Bone marrow (tissue), 2 donors: Measurements from ENCODE around the gene SPAG6.

Experiments
- DNase-seq, 2 donors: peaks; one replicate each; lab custom pipeline; 2025; lab: John Stamatoyannopoulos, UW

SPAG6 gene

DNA sequence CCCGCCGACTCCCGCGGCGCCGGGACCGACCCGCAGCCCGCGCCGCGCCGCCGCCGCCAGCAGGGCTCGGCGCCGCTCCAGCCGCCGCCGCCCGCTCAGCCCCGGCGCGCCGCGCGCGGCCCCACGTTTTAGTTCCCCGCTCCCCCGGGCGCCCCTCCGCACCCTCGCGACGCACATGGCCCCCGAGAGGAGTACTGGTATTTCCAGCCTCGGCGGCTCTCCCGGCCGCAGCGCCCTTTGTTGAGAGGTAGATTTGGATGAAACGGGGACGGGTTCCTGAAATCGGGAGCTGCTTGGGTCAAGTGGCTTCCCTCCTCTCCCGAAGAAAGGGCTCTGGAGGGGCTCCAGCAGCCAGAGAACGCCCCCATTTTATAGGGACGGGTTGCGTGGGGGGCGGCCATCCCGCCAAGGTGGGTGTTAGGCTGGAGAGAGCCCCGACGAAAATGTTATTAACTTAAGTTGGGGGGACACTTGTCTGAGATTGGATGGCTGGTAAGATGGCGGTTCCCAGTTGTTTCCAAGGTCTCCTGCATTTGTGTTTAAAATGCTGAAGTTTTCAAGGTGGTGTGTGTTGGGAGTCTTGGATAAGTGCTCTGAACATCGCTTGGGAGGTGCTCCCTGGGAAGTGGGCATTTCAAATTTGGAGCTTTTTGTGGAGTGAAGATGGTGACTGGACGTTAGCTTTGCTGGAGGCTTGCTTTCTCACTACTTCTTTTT, 23.2 kb upstream of the SPAG6 start:
- DNase-seq = peak in 1 of 2 donors; percentile 16

DNA sequence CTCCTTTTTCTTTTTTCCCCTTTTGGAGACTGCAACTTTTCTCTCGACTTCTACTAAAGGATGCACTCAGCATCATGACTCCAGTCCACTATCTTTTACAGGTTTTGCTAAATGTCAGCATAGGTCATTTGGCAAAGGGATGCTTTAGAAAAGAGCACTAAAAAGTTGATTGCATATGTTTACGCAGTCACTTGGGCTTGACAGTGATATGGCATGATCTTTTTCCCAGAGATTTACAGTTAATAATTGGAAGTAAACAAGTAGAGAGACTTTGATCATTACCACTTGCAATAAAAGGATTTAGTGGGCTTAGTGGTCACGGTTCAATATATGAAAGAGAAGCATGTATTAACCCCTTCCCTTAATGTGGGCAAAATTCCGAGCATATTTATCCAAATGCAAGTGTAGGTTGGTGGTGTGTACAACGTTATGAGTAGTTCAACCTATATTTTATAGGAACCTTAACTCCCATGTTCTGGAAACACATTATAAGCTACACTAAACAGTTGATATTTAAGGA, 22.6 kb upstream of the SPAG6 start:
- DNase-seq = no peak

DNA sequence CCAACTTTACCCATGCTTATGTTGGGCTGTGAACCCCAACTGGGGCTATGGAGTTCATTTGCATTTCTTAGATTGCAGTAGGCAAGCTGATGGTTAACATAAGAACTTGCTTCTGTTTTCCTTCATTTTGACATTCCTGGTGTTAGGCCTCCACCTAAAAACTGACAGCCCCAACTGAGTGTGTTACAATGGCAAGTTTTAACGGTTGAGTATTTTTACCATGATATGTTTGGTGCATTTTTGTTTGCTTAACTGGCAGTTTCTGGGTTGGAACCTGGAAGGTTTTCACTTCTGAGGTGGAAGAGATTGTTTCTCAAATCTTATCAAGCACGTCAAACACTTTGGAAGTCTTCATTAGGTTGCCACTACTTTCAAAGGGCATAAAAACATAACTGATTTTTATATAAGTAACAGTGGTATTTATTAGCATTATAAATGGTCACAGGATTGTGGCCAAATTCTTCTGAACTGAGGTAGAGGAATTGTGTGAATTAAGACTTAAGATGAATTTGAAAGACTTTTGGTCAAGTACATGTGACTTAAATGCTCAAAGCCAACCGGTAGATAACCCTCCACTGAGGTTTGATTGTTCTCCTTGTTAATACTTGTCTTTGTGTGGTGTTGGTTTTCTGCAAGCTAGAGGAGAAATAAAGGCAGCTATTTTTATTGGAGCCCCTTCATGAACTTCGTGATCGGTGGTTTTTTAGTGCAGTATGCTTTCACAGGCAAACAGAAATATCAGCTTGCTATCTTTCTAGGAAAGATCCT, 21.6 kb upstream of the SPAG6 start:
- DNase-seq = no peak

DNA sequence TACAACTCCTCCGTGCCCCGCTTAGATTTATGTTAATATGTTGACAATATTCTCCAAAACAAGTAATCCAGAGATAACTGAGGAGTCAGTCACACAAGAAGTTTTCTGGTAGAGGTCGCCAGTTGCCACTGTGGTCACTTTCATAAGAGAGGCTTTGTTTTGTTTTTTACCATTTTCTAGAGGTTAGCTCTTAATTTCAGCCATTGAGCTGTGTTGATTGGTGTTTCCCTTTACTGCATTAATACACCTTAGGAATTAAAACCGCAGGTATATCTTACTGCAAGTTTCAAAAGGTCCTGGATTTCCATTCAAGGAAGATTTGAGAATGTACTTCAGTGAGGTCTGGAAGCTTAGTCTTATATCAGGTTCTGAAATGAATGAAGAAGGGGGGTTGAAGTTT, 20.9 kb upstream of the SPAG6 start:
- no peak for DNase-seq

DNA sequence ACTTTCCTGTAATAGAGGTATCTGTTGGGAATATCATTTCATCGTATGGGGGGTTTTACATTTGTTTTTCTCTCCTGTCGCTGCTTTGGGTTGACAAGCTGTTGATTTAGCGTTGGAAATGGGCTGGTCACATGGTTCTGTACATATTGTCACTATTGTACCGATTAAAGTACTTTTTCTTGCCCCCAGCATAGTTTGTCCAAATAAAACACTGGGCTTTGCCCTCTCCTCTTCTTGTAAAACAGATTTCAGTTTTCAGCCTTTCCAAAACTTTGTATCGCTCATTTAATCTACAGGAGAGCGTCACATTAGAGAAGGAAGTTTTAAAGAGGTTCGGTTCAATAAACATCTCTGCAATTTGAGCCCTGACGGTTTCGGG, 20.4 kb upstream of the SPAG6 start:
- no peak for DNase-seq

DNA sequence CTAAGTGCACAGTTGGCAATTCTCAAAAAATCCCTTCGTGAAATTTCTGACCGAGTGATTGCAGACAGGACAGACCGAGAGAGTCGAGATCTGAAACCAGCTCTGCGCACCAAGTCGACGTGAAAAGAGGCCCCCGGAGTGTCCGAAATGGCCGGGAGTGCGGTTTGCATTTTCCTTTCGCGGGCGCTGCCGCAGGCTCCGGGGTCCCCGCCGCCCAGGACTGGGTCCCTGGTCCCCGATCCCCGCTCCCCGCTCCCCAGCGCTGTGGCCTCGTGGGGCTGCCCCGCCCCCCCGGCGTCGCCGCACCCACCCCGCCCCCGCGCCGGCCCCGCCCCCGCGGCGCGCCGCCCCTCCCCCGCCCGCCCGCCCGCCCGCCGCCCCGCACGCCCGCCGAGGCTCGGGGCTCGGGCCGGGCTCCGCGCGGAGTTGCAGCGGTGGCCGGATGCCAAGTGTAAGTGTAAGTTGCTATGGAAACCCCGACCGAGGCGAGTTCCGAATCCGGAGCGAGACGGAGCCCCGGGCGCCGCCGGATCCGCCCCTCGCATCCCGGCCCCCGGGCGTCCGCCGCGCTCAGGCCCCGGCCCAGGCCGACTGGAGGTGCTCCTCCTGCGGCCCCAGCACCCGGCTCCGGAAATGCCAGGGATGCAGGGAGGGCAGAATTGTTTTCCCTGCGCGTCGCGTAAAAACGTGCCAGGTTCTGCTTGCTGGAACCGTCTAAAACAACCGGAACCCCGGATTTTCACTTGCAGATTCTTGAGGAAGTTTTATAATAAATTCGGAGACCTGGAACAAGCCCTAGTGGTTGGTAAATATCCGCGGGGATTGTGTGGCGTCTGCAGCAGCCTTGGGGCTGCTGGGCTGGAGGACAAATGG, 19.8 kb upstream of the SPAG6 start:
- DNase-seq = peak; percentile 25 to 31

DNA sequence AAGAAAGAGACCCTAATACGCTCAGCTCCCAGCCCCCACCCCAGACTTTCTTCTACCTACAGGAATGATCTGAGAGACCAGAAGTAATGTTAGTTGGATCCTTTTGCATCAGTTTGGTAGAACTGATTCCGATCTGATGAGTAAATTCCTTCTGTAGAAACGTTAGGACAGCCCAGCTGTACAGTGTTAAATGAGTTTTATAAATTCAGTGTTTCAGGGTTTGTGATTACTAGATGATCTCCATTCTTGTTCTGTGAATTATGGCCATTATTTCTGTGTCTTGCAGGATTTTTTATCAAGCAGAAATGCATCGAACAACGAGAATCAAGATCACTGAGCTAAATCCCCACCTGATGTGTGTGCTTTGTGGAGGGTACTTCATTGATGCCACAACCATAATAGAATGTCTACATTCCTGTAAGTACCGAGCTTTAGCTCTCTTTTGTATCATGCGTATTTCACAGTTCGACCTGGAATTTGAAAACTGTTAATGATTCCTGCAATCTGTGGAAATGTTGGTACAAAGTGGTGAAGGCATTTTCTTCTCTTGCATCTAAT, 19.1 kb upstream of the SPAG6 start:
- DNase-seq = no peak

DNA sequence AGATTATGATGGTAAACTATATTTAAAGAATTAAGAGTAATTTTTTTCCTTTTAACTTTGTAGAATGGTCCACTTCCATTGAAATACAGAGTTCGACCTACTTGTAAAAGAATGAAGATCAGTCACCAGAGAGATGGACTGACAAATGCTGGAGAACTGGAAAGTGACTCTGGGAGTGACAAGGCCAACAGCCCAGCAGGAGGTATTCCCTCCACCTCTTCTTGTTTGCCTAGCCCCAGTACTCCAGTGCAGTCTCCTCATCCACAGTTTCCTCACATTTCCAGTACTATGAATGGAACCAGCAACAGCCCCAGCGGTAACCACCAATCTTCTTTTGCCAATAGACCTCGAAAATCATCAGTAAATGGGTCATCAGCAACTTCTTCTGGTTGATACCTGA, 16.1 kb upstream of the SPAG6 start:
- no peak for DNase-seq

DNA sequence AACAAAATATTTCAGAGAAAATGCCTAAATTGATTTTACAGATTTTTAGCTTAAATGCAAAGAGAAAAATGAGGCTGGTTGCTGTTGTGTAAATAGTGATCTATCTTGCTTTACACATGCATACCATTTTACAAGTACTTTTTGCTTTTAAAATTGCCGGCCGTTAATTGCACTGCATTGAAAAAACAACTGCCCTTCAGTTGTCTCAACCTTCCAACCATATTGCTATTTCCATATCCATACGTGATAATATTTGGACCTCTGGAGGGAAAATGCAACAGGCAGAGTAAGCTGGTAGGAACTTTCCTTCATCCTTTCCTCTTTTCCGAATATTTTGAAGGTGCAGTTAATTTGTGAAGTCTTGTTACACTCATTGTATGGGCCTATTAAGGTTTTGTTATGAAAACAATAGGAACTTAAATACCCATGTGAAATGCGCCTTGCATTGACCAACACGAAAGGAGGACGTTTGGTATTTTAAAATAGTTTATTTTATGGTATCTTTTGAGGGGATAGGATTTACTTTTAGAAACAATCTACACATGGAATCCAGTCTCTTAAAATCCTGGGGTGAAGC, 13.1 kb upstream of the SPAG6 start:
- DNase-seq = no peak

DNA sequence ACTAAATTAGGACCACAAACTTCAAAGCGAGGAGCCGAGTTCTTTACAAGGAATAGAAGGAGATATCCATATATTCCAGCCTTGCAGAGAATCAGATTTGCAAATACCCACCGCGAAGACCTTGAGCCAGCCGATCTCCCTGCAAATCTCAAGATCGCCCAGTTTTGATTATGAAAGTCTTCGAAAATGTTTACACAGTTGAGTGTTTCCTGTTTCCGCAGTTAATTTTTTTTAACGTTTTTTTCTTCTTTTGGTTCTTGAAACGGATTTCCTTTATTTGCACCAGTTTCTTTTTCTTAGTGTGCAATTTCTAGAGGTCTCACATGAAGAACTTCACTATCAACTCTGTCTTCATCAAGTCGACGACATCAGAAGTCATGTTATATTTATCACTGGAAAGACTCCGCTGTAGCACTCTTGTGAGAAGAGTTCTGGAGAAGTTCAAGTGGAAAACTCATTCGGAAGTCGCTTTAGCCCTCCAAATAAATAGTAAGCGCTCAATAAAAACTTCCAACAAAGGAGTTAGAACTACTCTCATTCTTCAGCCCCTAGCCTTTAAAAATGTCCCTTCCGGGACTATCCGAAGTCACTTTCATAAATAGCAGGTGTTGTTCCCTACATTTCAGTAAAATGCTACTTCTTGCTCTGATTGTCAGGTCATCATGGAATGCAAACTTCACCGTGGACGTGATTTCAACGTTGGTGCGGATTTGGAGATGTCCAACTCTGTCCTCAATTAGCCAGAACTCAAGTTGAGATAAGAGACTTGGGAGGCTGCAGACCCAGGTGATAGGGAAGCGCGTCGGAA, 11.9 kb upstream of the SPAG6 start:
- peak in 1 of 2 donors; percentile 63 for DNase-seq

DNA sequence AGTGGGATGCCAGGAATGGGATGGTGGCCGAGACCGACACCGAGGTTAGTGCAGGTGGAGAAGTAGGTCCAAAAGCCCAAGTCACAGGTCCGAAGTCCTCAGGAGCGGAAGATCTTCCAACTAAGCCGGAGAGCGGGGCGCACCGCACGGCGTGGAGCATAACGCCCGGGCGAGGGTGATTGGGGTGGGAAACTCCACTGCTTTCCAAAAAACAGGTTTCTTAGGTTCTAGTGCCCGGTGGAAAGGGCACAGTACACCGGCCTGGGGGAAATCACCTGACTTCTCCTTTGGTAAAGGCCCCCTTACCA, 11.4 kb upstream of the SPAG6 start:
- DNase-seq = no peak

DNA sequence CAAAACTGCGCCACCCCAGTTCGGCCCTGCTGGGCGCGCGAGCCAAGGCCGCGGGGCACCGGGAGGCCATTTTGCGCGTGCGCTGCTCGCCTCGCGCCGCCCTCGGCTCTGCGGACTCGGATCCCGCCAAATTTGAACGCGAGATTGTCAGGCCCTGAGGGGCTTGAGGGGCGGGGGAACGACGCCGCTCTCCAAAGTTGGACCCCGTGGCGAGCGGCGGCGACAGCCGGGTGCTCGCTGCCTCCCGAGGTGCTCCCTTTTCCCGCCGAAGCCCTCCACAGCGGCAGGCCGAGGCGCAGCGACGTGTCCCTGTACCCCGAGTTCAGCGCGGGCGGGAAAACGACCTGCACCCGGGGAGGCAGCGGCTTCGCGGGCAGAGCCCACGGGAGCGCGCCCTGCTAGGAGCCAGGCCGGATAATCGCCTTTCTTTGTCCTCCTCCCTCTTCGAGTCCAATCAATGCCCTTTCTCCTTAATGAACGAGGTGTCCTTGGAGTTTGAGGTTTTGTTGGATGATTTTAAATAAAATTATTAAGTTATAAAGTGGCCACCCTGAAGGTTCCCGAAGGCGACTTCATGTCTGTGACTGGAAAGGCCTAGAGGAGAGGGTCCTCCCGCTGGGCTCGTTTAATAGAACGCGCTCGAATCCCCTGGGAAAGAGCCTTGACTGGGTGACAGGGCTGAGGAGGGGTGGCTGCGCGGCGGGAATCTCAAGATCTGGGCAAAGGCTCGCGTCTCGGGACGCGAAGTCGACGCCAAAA, 10.7 kb upstream of the SPAG6 start:
- no peak for DNase-seq

DNA sequence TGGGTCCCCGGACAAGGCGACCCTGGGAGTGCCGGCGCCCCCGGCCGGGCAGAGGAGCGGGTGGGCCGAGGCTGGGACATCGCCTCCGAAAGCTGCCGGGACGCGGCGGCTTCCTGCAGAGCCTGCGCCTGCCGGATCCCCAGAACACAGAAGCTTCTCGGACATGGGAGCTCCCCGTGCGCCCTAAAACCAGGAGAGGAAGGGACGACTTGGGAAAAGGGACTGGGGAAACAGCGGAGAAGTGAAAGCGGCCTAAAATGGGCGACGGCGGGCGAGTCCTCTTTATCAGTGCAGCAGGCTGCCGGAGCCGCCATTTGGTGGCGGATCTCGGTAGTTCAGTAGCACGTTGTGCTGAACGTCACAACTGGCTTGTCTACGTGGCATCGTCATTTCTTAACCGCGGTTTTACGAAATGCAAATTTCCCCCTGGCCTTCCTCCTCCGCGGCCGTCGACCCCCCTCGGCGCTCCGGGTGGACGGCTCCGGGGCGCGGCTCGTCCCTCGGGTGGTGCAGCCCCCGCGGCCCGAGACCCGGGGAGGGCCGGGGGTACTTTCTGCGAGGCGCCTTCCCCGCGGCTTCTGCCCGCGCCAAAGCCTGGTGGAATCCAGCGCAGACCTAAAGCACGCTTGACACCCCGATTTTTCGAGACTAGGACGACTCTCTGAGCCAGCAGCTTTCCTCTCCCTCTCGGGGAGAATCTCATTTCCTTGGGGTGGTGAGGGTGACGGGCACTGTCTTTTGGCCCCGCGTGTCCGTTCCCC, 9.9 kb upstream of the SPAG6 start:
- peak; percentile 32 to 65 for DNase-seq

DNA sequence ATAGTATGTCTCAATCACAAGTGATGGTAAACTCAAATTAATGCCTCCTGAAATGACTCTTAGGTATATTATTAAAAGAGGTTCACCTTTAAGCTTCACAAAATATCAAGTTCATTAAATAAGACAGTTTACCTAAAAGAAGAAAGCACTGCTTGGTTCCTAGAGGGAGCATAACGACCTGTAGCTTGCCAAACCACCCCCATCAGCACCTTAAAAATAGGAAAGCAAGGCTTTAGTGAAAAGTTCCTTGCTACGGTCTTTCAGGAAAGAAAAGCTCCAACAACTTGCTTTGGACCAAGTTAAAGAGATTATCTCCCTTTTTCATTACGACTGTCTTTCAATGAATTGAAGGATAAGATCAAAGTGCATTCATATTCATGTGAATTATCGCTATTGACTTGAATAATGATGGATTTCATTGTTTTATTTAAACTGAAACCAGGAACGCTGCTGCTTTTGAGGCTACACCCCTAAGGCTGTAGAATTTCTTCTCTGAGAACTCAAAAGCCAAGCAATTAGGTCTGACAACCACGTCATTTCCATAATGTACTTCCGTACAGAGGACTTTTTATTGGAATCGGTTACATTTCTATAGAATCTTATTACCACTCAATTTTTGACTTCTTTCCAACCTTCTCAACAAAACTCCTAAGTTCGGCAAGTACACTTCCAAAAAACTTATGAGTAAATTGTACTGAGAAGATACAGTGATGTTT, 7.0 kb upstream of the SPAG6 start:
- DNase-seq = peak in 1 of 2 donors; percentile 25

DNA sequence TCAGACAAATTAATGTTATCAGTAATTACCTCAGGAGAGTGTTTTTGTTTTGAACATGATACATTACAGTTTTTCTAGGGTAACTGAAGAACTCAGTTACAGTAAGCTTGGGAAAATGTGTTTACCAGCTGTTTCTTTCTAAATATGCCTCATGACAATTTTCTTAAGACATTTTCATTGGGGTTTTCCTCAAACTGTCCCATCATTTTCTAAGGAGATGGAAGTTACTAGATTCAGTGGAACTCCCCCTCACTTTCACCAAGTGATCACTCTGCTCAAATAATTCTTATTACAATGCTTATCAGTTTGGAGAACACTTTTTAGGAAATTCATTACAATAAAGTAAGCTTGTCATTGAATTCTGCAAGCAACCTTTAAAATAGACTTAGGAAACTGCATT, 6.4 kb upstream of the SPAG6 start:
- DNase-seq = no peak

DNA sequence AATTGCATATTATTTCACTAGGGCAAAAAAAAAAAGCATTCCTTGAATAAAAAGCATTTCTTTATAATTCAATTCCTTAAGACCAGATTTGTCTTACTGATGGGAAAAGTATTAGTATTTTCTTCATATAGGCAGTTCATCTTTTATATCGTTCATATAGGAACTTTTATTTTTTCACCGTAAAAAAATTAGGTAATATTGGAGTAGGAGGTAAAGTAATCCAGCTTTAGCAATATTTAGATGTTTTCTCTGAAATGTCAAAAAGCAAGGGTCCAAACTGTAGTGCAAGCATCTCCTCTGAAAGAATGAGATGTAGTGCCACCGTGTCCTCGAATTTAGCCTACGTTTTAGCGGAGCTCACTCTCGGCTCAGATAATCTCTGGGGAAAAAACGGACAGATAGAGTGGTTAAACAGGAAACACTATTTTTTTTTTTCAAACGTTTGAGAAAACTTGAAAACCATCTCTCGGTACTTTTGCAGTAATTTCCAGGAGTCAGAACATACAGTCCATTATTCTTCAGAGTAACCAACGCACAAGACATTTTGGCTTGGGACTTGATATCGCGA, 5.5 kb upstream of the SPAG6 start:
- no peak for DNase-seq

DNA sequence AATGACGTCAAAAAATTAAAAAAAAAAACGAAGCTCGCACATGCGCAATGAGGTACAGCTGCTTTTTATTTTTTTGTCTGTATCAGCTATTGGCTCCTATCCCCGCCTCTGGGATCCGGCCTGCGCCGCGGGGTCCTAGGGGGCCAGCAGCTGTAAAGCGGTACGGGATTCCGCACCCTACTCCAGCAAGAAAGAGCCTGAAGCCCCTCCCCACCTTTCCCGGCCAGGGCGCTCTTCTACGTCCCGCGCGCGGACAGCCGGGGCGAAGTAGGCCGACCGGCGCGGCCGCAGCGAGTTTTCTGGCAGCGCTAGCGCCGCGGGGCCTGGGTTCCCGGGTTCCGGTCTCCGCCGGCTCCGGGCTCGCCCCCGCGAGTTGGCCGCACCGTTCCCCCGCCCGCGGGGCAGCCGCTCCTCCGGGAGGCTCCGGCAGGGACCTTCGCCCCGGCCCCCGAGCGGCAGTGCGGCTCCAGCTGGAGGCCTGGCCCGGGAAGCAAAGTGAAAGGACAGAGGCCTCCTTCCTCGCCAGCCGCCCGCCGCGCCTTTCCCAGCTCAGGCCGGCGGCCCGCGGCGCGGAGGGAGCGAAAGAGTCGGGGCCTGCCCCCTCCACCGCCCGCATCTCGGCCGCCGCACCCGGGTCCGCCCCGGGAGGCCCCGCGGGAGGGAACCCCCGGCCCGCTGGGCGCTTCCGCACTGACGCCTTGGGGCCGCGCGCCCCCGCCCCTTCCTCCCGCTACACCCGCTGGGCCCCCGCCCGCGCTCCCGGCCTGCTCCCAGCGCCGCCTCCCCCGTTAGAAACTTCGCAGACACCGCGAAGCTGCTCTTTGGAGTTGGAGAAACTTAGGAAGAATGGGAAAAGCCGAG, 4.7 kb upstream of the SPAG6 start:
- DNase-seq = peak; percentile 51 to 74
